ENCODE measurements around the gene MDFIC. TPM values are rescaled to one million over a fixed set of nuclear protein-coding genes. Genes with fewer than 3 reads are reported as not detected.

MDFIC gene
- polyA plus RNA-seq, 1 of the 3 experiments (the other 2 are of a cell fraction), result 2.8 TPM

DNA sequence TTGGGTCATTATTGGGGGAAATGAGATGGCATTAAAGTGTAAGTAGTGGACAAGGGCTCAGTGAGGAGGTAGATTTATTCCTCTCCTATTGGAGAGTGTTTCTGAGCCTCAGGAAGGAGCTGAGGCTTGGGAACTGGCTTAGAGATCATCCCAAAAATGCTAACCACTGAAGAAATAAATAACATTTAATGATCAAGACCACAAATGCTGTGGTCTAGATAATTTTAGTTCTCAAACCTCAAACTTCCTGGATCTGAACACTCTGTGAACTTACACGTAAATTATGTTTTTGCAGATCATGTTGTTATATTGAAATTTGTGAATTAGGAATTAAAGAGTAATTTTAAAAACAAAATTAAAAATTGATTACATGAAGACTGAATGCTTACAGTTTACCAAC, 27.3 kb downstream of the MDFIC start:
- Histone ChIP-seq H3K27me3 (ENCODE audit: insufficient read depth) (no peaks in the 10 kb centered on the region), H3K27ac (ENCODE audit: low read depth in 2 of 2, low read length in 1 of 2) (no peak overlapping the region), H3K4me3 (ENCODE audit: low read depth in 2 of 2, low read length in 1 of 2) (no peak overlapping the region), H3K4me2 (no peak overlapping the region), H3K36me3 (replicated peaks in 1 of 2; ENCODE audit: control insufficient read depth in 1 of 2, insufficient read depth in 2 of 2, low read length in 1 of 2) (no peaks in the 10 kb centered on the region), H2AFZ (ENCODE audit: low read depth) (no peak overlapping the region), H3K9me3 (no peaks in the 10 kb centered on the region), H3K9me2 (no peaks in the 10 kb centered on the region), H3K4me1 (ENCODE audit: control insufficient read depth in 1 of 2, insufficient read depth in 2 of 2, low read depth in 1 of 2, low read length in 1 of 2) (no peaks in the 10 kb centered on the region), H3K9ac (no peak overlapping the region), H3K79me2 (ENCODE audit: insufficient read depth) (no peaks in the 10 kb centered on the region), H4K20me1 (ENCODE audit: insufficient read depth) (no peaks in the 10 kb centered on the region), H3F3A (replicated peaks; ENCODE audit: insufficient read depth) (no peaks in the 10 kb centered on the region)
- ChIA-PET CTCF (no interaction called here), POLR2A (no interaction called here)
- DNase-seq, result no peak
- TF ChIP-seq, protein P1, sequence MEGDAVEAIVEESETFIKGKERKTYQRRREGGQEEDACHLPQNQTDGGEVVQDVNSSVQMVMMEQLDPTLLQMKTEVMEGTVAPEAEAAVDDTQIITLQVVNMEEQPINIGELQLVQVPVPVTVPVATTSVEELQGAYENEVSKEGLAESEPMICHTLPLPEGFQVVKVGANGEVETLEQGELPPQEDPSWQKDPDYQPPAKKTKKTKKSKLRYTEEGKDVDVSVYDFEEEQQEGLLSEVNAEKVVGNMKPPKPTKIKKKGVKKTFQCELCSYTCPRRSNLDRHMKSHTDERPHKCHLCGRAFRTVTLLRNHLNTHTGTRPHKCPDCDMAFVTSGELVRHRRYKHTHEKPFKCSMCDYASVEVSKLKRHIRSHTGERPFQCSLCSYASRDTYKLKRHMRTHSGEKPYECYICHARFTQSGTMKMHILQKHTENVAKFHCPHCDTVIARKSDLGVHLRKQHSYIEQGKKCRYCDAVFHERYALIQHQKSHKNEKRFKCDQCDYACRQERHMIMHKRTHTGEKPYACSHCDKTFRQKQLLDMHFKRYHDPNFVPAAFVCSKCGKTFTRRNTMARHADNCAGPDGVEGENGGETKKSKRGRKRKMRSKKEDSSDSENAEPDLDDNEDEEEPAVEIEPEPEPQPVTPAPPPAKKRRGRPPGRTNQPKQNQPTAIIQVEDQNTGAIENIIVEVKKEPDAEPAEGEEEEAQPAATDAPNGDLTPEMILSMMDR (IDR thresholded peaks at IDR 0.05), result no peak
- TF ChIP-seq, protein P2, sequence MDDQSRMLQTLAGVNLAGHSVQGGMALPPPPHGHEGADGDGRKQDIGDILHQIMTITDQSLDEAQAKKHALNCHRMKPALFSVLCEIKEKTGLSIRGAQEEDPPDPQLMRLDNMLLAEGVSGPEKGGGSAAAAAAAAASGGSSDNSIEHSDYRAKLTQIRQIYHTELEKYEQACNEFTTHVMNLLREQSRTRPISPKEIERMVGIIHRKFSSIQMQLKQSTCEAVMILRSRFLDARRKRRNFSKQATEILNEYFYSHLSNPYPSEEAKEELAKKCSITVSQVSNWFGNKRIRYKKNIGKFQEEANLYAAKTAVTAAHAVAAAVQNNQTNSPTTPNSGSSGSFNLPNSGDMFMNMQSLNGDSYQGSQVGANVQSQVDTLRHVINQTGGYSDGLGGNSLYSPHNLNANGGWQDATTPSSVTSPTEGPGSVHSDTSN (IDR thresholded peaks at IDR 0.05), result no peak
- TF ChIP-seq, protein P3, sequence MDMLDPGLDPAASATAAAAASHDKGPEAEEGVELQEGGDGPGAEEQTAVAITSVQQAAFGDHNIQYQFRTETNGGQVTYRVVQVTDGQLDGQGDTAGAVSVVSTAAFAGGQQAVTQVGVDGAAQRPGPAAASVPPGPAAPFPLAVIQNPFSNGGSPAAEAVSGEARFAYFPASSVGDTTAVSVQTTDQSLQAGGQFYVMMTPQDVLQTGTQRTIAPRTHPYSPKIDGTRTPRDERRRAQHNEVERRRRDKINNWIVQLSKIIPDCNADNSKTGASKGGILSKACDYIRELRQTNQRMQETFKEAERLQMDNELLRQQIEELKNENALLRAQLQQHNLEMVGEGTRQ (IDR thresholded peaks at IDR 0.05; ENCODE audit: borderline replicate concordance, low read depth, low read length), result no peak
- TF ChIP-seq FOSL2 (IDR thresholded peaks at IDR 0.05; ENCODE audit: borderline replicate concordance, low read depth) (no peak), YY1 (IDR thresholded peaks at IDR 0.05; ENCODE audit: low read depth) (no peak), NFIC (IDR thresholded peaks at IDR 0.05; ENCODE audit: borderline replicate concordance) (no peak), SIN3A (IDR thresholded peaks at IDR 0.05; ENCODE audit: borderline replicate concordance, low read depth, low read length) (no peak), MXI1 (IDR thresholded peaks at IDR 0.05; ENCODE audit: low read depth, low read length) (no peak), GABPA (IDR thresholded peaks at IDR 0.05; ENCODE audit: low read depth) (no peak)
- WGBS (ENCODE audit: low lambda C conversion rate), result 13% methylated on average over 1 of the region's 1 CpG

DNA sequence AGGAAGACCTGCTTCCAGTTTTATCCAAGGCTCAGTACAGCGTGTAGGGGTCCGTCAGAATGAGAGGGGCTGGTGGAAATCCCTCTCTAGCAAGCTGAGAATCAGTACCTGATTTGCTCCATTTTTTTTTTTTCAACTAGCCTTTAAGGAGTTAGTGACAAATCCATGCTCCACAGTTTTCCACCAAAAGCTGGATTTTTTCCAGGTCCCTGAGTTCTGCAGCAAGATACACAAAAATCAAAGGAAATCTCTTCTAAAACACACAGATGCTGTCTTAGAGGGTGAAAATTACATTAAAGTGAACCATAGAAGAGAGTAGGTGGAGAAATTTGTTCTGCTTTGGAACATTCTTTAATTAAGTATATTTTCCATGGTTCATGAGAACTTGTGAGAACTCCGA, 30.4 kb downstream of the MDFIC start:
- TF ChIP-seq EP300 (IDR thresholded peaks at IDR 0.05; ENCODE audit: borderline replicate concordance in 1 of 2, low read depth in 1 of 2, low read length in 1 of 2) (no peak), RCOR1 (IDR thresholded peaks at IDR 0.05; ENCODE audit: low read length) (no peak)
- DNase-seq, result no peak
- Histone ChIP-seq H3K27me3 (ENCODE audit: insufficient read depth) (peaks cover 8% of the 10 kb centered on the region; the same call in 1 of the 2 replicates), H3K4me3 (ENCODE audit: low read depth in 2 of 2, low read length in 1 of 2) (no peak overlapping the region), H3K79me2 (ENCODE audit: insufficient read depth) (no peaks in the 10 kb centered on the region), H3K4me1 (ENCODE audit: control insufficient read depth in 1 of 2, insufficient read depth in 2 of 2, low read depth in 1 of 2, low read length in 1 of 2) (no peaks in the 10 kb centered on the region), H2AFZ (ENCODE audit: low read depth) (no peak overlapping the region), H3K9me2 (no peaks in the 10 kb centered on the region), H3F3A (replicated peaks; ENCODE audit: insufficient read depth) (no peaks in the 10 kb centered on the region), H3K9ac (no peak overlapping the region), H3K9me3 (no peaks in the 10 kb centered on the region), H3K36me3 (replicated peaks in 1 of 2; ENCODE audit: control insufficient read depth in 1 of 2, insufficient read depth in 2 of 2, low read length in 1 of 2) (no peaks in the 10 kb centered on the region), H4K20me1 (ENCODE audit: insufficient read depth) (no peaks in the 10 kb centered on the region), H3K27ac (ENCODE audit: low read depth in 2 of 2, low read length in 1 of 2) (no peak overlapping the region), H3K4me2 (no peak overlapping the region)
- CTCF ChIA-PET, result no interaction called here
- WGBS (ENCODE audit: low lambda C conversion rate), result 24% methylated on average over 3 of the region's 3 CpGs
- POLR2A ChIA-PET, result no interaction called here
